T-helper 1 cell treated with Interleukin-12 subunit alpha and Interleukin-12 subunit beta and Interleukin-4 antibody, amounts not matched to agents 30 ng/mL and 1 ng/mL, for 36 hours (primary cell): ENCODE measurements around the gene IRF2BPL. TPM values are rescaled to one million over a fixed set of nuclear protein-coding genes. Genes with fewer than 3 reads are reported as not detected.

Experiments
- intact Hi-C: fragments of 100-400 bp; cut with micrococcal nuclease; formaldehyde crosslinking; loops from one replicate; pipeline ENCODE4 v1.15.1; 2024
- total RNA-seq: library from RNA; stranded (reverse); gene quantifications from 2 replicates; pipeline ENCODE4 v1.2.3, GENCODE V29; 2022

IRF2BPL gene
- total RNA-seq, 1 donor from 2014 or later, result 22.3 TPM

DNA sequence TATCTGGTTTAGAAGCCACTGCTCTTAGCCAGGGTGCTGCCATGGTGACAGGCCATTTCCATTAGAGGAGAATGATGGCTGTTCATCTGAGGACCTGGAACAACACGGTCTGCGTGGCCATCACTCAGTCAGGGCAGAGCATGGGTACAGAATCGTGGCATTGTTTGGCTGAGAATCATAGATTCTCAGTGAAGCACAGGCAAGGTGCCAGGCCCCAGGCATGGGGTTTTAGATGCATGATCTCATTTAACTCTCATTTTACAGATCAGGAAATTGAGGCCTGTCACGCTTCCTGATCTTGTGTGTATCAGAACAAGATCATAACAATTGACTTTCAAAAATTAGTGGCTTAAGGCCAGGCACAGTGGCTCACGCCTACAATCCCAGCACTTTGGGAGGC is 26.8 kb upstream of the IRF2BPL start:
- intact Hi-C loops, result no loop called here

- intact Hi-C loops, result loop anchor here (1.0 kb wide), 7 partner anchors 15 to 177 kb away; partner anchors contain the start of gene IRF2BPL
These were observed 24.7 kb upstream of the IRF2BPL start for GRCh38 chr14:77053046-77053841.

DNA sequence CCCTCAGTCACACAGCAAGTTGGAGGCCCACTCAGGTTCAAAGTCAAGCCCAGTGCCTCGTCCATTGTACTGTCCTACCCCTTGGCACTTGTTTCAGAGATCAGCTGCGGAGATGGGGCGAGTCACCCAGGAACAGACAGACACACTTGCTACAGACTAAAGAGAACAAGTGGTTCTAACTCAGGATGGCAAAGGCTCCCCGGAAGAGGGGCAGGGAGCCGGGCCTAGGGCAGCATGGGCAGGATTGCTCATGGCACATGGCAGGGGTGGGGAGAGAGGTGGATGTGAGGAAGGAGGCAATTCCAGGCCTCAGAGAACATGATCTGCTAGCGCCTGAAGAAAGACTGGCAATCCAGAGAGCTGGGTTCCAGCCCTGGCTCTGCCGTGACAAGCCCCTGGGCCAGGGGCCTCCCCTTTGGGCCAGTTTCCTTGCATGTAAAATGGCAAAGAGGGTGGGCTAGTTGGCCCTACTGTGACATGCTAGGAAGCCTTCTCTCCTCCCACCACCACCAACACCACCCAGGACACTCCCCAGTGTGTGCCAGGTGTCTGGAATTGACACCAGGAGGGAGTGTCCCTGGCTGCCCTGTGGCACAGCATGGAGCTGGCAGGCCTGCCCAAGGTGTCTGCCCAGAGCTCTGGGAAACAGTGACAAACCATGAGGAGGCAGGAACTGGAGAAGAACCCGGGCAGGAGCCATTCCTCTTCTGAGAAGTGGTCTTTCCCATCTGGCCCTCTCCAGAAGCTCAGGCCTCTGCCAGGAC is 24.0 kb upstream of the IRF2BPL start:
- intact Hi-C loops, result loop anchor here (1.0 kb wide), 7 partner anchors 16 to 176 kb away; partner anchors contain the start of gene IRF2BPL

DNA sequence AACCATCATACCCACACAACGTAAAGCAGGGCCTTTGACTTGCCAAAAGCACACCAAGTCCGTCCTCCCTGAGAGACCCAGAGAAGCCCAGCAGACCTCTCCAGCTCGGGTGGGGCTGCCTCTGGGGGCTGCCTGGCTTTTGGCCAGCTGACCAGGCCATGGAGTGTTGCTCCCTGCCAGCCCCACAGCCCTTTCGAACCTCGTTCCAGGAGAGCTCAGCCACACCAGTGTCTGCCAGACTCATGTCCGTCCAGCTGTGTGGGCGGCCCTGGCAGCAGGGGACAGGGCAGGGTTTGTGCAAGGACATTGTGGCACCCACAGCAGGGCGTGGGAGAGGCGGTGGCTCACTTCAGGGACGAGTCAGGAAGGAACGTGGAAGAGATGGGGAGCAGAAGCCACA is 22.6 kb upstream of the IRF2BPL start:
- intact Hi-C loops, result no loop called here

DNA sequence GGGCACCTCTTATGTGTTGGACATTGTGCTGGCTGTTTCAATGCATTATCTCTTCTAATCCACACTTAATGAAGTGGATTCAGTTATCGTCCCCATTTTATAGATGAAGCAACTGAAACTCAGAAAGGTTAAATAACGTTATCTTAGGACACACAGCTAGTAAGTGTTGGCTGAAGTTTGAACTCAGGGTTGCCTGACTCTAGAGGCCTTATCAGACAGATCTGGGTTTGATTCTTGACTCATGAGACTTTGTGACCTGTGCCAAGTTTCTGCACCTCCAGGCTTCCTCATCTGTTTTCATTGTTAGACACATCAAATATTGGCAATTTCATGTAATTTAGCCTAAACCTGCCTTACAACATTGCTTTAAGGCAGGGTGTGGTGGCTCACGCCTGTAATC is 18.2 kb upstream of the IRF2BPL start:
- intact Hi-C loops, result no loop called here

DNA sequence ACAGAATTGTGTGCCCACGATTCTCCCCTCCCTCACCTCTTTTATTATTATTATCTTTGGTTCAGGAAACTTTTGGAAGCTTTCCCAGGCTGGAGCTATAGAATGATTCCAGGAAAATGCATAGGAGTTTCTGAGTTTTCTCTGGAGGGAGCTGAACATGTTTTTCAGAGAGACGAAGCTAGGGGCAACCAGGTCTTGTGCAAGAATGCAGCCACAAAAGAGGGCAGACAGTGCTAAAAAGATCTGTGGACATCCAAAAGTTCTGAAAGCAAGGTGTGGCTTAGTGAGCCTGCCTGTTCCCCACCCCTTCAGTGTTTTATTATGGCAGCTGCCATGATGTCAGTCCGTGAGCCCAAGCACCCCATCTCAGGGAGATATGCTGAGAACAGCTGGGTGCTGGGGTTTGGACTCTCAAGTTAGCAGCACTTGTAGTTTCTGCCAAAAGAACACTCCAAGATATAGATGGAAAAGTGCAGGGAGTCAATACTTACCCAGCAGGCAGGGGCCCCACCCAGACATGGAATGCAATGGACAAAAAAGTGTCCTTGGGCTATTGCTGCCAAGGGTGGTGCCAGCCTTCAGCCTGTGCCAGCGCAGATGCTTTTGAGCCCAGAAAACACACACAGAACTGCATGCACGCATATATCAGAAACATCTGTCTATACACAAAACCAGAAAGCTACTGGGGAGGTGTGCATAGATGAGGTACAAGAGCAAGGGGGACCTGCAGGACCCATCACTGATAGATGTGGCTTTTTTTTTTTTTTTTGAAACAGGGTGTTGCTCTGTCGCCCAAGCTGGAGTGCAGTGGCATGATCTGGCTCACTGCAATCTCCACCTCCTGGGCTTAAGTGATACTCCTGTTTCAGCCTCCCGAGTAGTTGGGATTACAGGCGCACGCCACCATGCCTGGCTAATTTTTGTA is 17.0 kb upstream of the IRF2BPL start:
- intact Hi-C loops, result no loop called here

DNA sequence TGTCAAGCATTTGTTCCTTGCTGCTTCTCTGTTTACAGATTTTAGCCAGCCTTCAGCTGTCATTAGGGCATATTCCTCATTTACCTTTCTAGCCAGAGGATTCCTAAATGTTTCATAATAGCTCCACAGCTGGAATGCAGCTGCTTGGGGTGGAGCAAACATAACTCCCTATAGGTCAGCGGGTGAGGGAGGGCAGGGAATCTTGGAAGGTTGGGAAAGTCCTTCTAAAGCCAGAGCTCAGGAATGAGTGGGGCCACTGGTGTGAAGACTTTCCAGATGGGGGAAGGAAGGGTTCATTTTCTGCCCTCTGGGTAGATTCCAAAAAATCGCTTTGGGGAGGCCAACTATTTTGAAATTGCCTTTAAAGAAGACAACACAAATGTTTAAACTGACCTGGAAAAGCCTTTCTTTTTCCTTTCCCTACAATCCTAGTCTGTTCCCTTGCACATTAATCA is 16.3 kb upstream of the IRF2BPL start:
- intact Hi-C loops, result loop anchor here (5.0 kb wide), 3 partner anchors 233 to 1383 kb away; partner anchors contain the start of genes ANGEL1, ERG28 and TTLL5

GRCh38 chr14:77043984-77044485 is 15.5 kb upstream of the IRF2BPL start:
- intact Hi-C loops, result loop anchor here (5.0 kb wide), 3 partner anchors 232 to 1382 kb away; partner anchors contain the start of genes ANGEL1, ERG28 and TTLL5

GRCh38 chr14:77043177-77043983 is 14.9 kb upstream of the IRF2BPL start:
- intact Hi-C loops, result loop anchor here (5.0 kb wide), 3 partner anchors 231 to 1381 kb away; partner anchors contain the start of genes ANGEL1, ERG28 and TTLL5

- intact Hi-C loops, result loop anchor here (2.0 to 5.0 kb wide), 4 partner anchors 230 to 1380 kb away; partner anchors contain the start of genes AHSA1, ANGEL1, ERG28 and TTLL5
These were observed 13.5 kb upstream of the IRF2BPL start for GRCh38 chr14:77041881-77042545.

DNA sequence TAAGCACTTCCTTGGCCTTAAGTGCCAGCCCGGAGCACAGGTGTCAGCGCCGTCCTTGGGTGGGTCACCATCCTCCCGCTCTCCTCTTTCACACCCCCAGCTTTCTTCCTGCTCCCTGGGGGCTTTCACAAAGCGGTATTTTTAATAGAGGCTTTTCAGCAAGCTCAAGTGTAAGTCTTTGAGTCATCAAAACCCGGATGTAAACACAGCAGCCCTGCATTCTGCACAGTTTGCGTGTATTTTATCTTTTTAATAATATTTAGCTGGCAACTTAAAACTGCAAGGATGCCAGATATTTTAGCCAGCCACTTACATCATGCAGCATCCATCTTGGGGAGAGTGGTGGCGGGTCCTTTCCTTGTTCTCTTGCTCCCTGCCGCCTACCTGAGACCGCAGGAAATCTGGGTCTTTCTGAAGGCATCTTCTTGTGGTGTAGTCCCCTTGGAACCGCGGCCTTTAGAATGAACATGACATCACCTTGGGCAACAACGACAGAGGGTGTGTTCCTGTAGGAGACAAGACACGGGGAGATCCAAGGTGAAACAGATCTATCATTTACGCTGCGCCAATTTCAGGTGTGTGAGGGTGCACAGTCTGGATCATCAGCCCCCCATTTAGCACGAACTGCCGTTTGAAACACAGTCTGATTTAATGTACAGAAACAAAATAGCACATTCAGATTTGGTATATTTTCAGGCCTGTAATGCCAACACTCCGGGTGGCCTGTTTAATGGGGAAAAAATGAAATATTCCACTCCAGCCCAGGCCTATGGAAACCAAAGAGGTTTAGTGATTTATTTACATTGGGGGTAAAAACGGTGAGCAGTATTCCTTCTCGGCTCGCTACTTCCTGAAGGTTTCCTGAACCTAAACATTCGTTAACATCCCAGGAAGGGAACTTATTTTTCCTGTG is 12.5 kb upstream of the IRF2BPL start:
- intact Hi-C loops, result loop anchor here (1.0 to 5.0 kb wide), 11 partner anchors 9 to 1379 kb away; partner anchors contain the start of genes AHSA1, ANGEL1, ERG28 and IRF2BPL

- intact Hi-C loops, result loop anchor here (1.0 to 5.0 kb wide), 11 partner anchors 8 to 1378 kb away; partner anchors contain the start of genes AHSA1, ANGEL1, ERG28 and IRF2BPL
These were observed 11.7 kb upstream of the IRF2BPL start for GRCh38 chr14:77040059-77040740.

DNA sequence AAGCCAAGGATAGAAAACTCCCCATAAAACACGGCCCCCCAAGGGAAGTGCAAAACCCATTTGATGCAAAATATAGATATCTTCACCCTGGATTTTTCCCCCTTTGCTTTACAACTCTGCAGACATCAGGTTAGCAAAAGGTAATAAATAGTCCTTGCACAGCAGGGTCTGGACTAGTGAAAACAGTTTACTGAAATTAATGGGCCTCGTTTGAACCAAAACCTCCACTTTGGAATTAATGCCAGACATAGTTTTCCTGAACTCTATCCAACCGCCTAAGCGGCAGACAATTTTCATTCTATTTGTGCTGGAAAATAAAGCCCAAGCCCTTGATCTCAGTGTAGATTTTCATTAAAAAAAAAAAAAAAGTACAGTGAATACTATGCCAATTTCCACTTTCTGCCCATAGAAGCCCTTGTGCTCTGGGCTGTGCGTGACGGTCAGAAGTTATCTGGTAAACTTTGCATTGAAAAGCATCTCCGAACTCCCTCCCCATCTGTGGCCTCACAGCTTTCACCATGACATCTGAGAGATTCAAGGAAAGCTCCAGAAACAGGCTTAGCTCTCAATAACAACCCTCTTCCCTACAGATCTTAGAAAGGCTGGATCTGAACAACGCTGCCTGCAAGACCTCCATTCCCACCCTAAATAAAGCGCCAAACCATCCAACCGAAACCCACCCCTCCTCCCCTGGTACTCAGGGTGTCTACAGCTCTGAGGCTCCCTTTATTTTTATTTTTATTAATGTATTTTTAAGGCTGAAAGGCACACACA is 11.0 kb upstream of the IRF2BPL start:
- intact Hi-C loops, result loop anchor here (1.0 to 10.0 kb wide), 12 partner anchors 7 to 1785 kb away; partner anchors contain the start of genes AHSA1, ANGEL1, ERG28 and IRF2BPL

DNA sequence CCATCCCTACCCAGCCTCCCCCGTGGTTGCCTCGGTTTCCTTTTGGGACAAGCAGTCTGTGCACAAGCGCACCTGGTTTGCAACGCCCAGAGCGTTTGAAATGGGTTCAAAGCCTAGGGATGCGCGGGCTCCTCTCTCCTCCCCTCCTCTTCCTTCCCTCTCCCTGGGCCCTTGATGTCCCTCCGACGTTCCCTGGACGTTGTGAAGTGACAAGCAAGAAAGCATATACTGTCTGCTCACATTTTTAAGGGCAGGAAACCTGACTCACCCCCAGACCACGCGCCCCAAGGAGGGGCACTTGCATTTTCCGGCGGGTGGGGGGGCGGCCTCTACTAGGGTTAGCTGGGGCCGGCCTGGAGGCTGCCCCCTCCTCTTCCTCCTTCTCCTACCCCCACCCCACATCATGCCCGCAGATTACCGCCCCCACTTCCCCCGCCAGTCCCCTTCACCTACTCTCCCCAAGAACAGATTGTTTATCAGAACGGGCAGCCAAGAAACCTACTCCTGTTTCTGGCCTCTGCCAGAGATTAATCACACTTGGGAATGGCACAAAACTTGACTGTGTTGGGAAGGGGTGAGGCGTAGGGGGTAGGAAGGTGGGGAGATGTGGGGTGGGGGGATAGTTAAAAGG is 9.5 kb upstream of the IRF2BPL start:
- intact Hi-C loops, result loop anchor here (10.0 kb wide), 1 partner anchor 1783 kb away; no protein-coding TSS in a partner anchor

DNA sequence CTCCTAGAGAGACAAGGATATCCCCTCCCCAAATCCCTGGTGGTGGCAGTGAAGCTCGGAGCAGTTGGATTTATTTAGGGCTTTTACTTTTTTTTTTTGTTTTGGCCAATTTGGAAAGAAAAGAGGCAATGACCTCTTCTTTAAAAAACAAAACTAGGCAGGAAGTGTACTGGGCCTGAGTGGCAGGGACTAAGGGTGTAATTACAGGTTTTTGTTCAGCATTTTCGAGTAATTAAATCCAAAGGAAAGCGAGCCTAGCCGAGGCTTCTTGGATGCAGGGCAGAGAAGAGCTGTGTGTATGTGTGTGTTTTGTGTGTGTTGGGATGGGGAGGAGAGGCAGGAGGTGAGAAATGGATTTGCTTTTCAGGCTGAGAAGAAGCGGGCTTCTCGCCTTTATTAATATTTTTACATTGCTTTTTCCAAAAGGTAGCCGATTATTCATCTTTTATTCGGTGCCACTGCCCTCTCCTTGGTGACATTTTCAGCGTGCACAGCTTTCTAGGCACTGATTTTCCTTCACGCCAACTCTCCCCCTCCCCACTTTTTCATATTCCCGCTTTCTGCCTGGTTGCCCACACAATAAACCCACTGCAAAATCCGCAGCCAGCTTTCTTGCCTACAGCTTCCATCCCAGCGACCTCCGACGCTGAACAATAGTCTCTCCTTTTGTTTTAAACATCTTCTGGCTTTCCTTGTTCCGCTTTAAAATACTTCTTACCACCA is 8.9 kb upstream of the IRF2BPL start:
- intact Hi-C loops, result loop anchor here (10.0 kb wide), 1 partner anchor 1783 kb away; no protein-coding TSS in a partner anchor
